HepG2 (cell line): ENCODE measurements around the gene MYH10. TPM values are rescaled to one million over a fixed set of nuclear protein-coding genes. Genes with fewer than 3 reads are reported as not detected.

Source experiments
- ATAC-seq: fragments of 200-7000 bp; cut with Tn5 transposase; 3 replicates; pipeline ENCODE4 v1.9.1; 2020; ENCODE audit warnings: mild to moderate bottlenecking, moderate library complexity
- BruUV-seq: library from RNA; stranded (reverse); fragments of 400-500 nt; replicated peaks from 2 replicates; lab custom pipeline; 2021; lab: Mats Ljungman, UMichigan
- CTCF ChIA-PET: fragments of 300-600 bp; formaldehyde crosslinking; extraction: SDS; loops from one replicate; lab custom pipeline; 2021; ENCODE audit warnings: low total read pairs, inconsistent platforms, low intra/inter-chr PET ratio; lab: Yijun Ruan, JAX
- POLR2A ChIA-PET: fragments of 350-600 bp; sonication (Branson Sonifier 250); formaldehyde crosslinking; loops from one replicate; lab custom pipeline; 2020; ENCODE audit warnings: antibody characterized with exemption, inconsistent platforms; lab: Yijun Ruan, JAX
- DNase-seq: peaks from one replicate; pipeline ENCODE4 v3.0.0-alpha.2; 2015; ENCODE audit warnings: low spot score
- FAIRE-seq: peaks from 3 replicates; lab custom pipeline; 2011; peaks lifted over from hg19 to GRCh38; lab: Jason Lieb, UNC
- H2AFZ ChIP-seq: one replicate; pipeline ENCODE4 v1.6.1; 2011; ENCODE audit warnings: low read length, inconsistent platforms
- H3K27ac ChIP-seq: fragments of 300-600 bp; 3 replicates; pipeline ENCODE4 v1.8.0; 2011; ENCODE audit warnings: mixed run types, mild to moderate bottlenecking, mixed read lengths, low read length, inconsistent platforms; ENCODE audit not compliant: insufficient read depth; ENCODE audit errors: extremely low read length
- H3K27me3 ChIP-seq, 2 experiments: fragments of 200-600 bp in 1 of 2; 2 replicates in 1 of 2; 3 replicates in 1 of 2; pipeline versions ENCODE4 v1.6.0 to v1.8.0; 2011; ENCODE audit warnings: low read length in 2 of 2, mild to moderate bottlenecking in 2 of 2, moderate library complexity in 2 of 2, inconsistent platforms in 1 of 2; ENCODE audit not compliant: insufficient read depth in 2 of 2, control insufficient read depth in 1 of 2
- H3K36me3 ChIP-seq, 2 experiments: fragments of 200-600 bp in 1 of 2; replicated peaks in 1 of 2; 2 replicates in 1 of 2; 3 replicates in 1 of 2; pipeline versions ENCODE4 v1.5.1 to v1.8.0; 2011; ENCODE audit warnings: low read length in 2 of 2, inconsistent platforms in 1 of 2; ENCODE audit not compliant: insufficient read depth in 2 of 2, control insufficient read depth in 1 of 2
- H3K4me1 ChIP-seq: 2 replicates; pipeline ENCODE4 v1.5.1; 2012; ENCODE audit warnings: low read length, inconsistent platforms; ENCODE audit not compliant: insufficient read depth
- H3K4me2 ChIP-seq: 2 replicates; pipeline ENCODE4 v1.6.0; 2011; ENCODE audit warnings: low read depth, low read length, inconsistent platforms
- H3K4me3 ChIP-seq, 3 experiments: fragments of 200-600 bp in 1 of 3; sonication (generic), shearing (Covaris generic) in 1 of 3; replicated peaks in 1 of 3; 2 replicates each; pipeline ENCODE4 v1.5.1; 2011 to 2016; ENCODE audit warnings: low read length in 3 of 3, inconsistent platforms in 2 of 3, low read depth in 2 of 3, mild to moderate bottlenecking in 2 of 3, control low read depth in 1 of 3, mixed read lengths in 1 of 3; ENCODE audit not compliant: insufficient read depth in 1 of 3
- H3K79me2 ChIP-seq: one replicate; pipeline ENCODE4 v1.6.1; 2011; ENCODE audit warnings: low read length, inconsistent platforms; ENCODE audit not compliant: insufficient read depth
- H3K9ac ChIP-seq: 2 replicates; pipeline ENCODE4 v1.6.0; 2011; ENCODE audit warnings: mild to moderate bottlenecking, low read depth, low read length, inconsistent platforms; ENCODE audit not compliant: insufficient read depth
- H3K9me3 ChIP-seq: 2 replicates; pipeline ENCODE4 v1.5.1; 2012; ENCODE audit warnings: mild to moderate bottlenecking, low read length
- H4K20me1 ChIP-seq: 2 replicates; pipeline ENCODE4 v1.6.0; 2011; ENCODE audit warnings: inconsistent platforms, mild to moderate bottlenecking, low read length, moderate library complexity; ENCODE audit not compliant: insufficient read depth
- AGO2 ChIP-seq: fragments of 200-400 bp; formaldehyde crosslinking; optimal IDR thresholded peaks from 2 replicates; pipeline ENCODE3; 2017; ENCODE audit warnings: mild to moderate bottlenecking, low read depth, low read length, moderate library complexity
- BRCA1 ChIP-seq: sonication (generic); formaldehyde crosslinking; IDR thresholded peaks from 2 replicates; pipeline ENCODE4 v1.4.0; 2020; ENCODE audit warnings: missing genetic modification reagents
- E2F2 ChIP-seq: sonication (generic); formaldehyde crosslinking; IDR thresholded peaks from 2 replicates; pipeline ENCODE4 v1.4.0; 2020; ENCODE audit warnings: missing genetic modification reagents, borderline replicate concordance
- GABPB1 ChIP-seq: IDR thresholded peaks from 2 replicates; pipeline ENCODE4 v1.6.1; 2016; ENCODE audit warnings: mild to moderate bottlenecking, missing genetic modification reagents, moderate library complexity, missing compliant biosample characterization
- HES4 ChIP-seq: sonication (generic); formaldehyde crosslinking; IDR thresholded peaks from 2 replicates; pipeline ENCODE4 v1.9.0; 2021; ENCODE audit warnings: mild to moderate bottlenecking, missing genetic modification reagents, borderline replicate concordance
- KDM3A ChIP-seq: IDR thresholded peaks from 2 replicates; pipeline ENCODE4 v1.6.1; 2018; ENCODE audit warnings: low read depth, missing compliant biosample characterization
- POLR2A ChIP-seq, 2 experiments: IDR thresholded peaks; 2 replicates each; pipeline ENCODE4 v1.6.1; 2011; ENCODE audit warnings: low read depth in 2 of 2, low read length in 2 of 2, mild to moderate bottlenecking in 1 of 2, moderate library complexity in 1 of 2; ENCODE audit not compliant: insufficient read depth in 1 of 2
- POLR2AphosphoS2 ChIP-seq: IDR thresholded peaks from 2 replicates; pipeline ENCODE4 v1.6.1; 2011; ENCODE audit warnings: low read depth, low read length, improper control_type of control experiment
- RBM22 ChIP-seq: fragments of 200-400 bp; formaldehyde crosslinking; optimal IDR thresholded peaks from 2 replicates; pipeline ENCODE3; 2017; ENCODE audit warnings: mild to moderate bottlenecking, low read length, moderate library complexity
- ZBTB38 ChIP-seq: sonication (generic); formaldehyde crosslinking; IDR thresholded peaks from 2 replicates; pipeline ENCODE4 v1.5.1; 2020; ENCODE audit warnings: mild to moderate bottlenecking, missing genetic modification reagents
- ZFP1 ChIP-seq: IDR thresholded peaks from 2 replicates; pipeline ENCODE4 v1.6.1; 2016
- WGBS: methylation state at CpG from one replicate; pipeline ENCODE4 v1.1.6; 2017; ENCODE audit warnings: low lambda C conversion rate; 5-methylcytosine and 5-hydroxymethylcytosine counted together
- in situ Hi-C: cut with HindIII; loops from 2 replicates; pipeline ENCODE4 v1.10.0; 2017; ENCODE audit warnings: low pct_unique_long_range_greater_than_20kb; ENCODE audit not compliant: extremely low pct_ligation_motif_present
- intact Hi-C: fragments of 100-400 bp; cut with micrococcal nuclease; formaldehyde crosslinking; loops from one replicate; pipeline ENCODE4 v1.10.0; 2022; ENCODE audit not compliant: unreplicated experiment
- polyA plus RNA-seq, 8 experiments: library from polyadenylated mRNA; depleted of rRNA in 3 of 8; stranded (reverse) in 7 of 8; unstranded in 1 of 8; fragments of >200 nt; fragmentation: Illumina TruSeq in 4 of 8; extraction: Trizol in 4 of 8; gene quantifications; 2 replicates each; pipeline versions ENCODE4 v1.2.1 to v1.2.3, GENCODE V29; 2011 to 2016; ENCODE audit warnings: low read depth in 4 of 8, missing spikeins in 1 of 8, mixed read lengths in 1 of 8; ENCODE audit not compliant: insufficient read depth in 1 of 8
- total RNA-seq, 5 experiments: library from RNA; depleted of rRNA; stranded (reverse); fragments of >200 nt; fragmentation: Illumina TruSeq; extraction: Trizol; gene quantifications; 2 replicates each; pipeline ENCODE4 v1.2.3, GENCODE V29; 2016; ENCODE audit warnings: low read depth in 1 of 5

MYH10 gene
- total and polyA plus RNA-seq, 2 of the 13 experiments (the other 11 are each of a cell fraction or from before 2014, with no cell fraction given), result 43.4 to 68.6 TPM

GRCh38 chr17:8477171-8477570, 153.4 kb downstream of the MYH10 start:
- H3K9ac ChIP-seq, result no peak overlapping the region
- peaks cover 22% of the 10 kb centered on the region for H3K4me1 ChIP-seq
- no peaks in the 10 kb centered on the region for H3K9me3 ChIP-seq
- POLR2A ChIA-PET, result no interaction called here
- no peak overlapping the region for H3K4me3 ChIP-seq
- WGBS, result 98% methylated on average over 8 of the region's 8 CpGs
- H3K27ac ChIP-seq, result no peak overlapping the region
- no peaks in the 10 kb centered on the region for H3K79me2 ChIP-seq
- H3K4me2 ChIP-seq, result no peak overlapping the region
- FAIRE-seq, result no peak
- CTCF ChIA-PET, result no interaction called here
- no peak for ATAC-seq
- H3K27me3 ChIP-seq, result no peaks in the 10 kb centered on the region
- in situ Hi-C loops (no loop called here), intact Hi-C loops (no loop called here)
- H4K20me1 ChIP-seq, result peaks cover 3% of the 10 kb centered on the region; the same call in 1 of the 2 replicates
- DNase-seq, result no peak
- TF ChIP-seq BRCA1 (CRISPR knock-in tag), result no peak
- TF ChIP-seq POLR2AphosphoS2, result peak; percentile 62; the same call in 1 of the 2 replicates
- TF ChIP-seq, all 625 proteins: peak for 1
- Histone ChIP-seq H2AFZ (no peak overlapping the region), H3K36me3 (peaks cover 35 to 97% of the 10 kb centered on the region in 2 experiments)
- no TSS peak for BruUV-seq

GRCh38 chr17:8476741-8477140, 153.8 kb downstream of the MYH10 start:
- H3K9ac ChIP-seq, result no peak overlapping the region
- intact Hi-C loops (no loop called here), in situ Hi-C loops (no loop called here)
- ChIA-PET CTCF (no interaction called here), POLR2A (no interaction called here)
- peaks cover 22% of the 10 kb centered on the region for H3K4me1 ChIP-seq
- H3K9me3 ChIP-seq, result no peaks in the 10 kb centered on the region
- no peak overlapping the region for H3K4me3 ChIP-seq
- FAIRE-seq, result no peak
- H3K36me3 ChIP-seq, result peaks cover 33 to 97% of the 10 kb centered on the region in 2 experiments
- H3K27me3 ChIP-seq, result no peaks in the 10 kb centered on the region
- no peak overlapping the region for H3K4me2 ChIP-seq
- no TSS peak for BruUV-seq
- no peak for DNase-seq
- H3K27ac ChIP-seq, result no peak overlapping the region
- H3K79me2 ChIP-seq, result no peaks in the 10 kb centered on the region
- no peak overlapping the region for H2AFZ ChIP-seq
- TF ChIP-seq AGO2 (peak; percentile 80), GABPB1 (CRISPR knock-in tag) (no peak), ZFP1 (CRISPR knock-in tag) (no peak), POLR2A (IDR thresholded peaks at IDR 0.05; ENCODE audit: insufficient read depth in 1 of 2, low read depth in 2 of 2, low read length in 2 of 2) (peak in 1 of 2 experiments; percentile 12; a peak in 1 of 4 replicates), KDM3A (CRISPR knock-in tag) (no peak), ZBTB38 (CRISPR knock-in tag) (no peak), HES4 (CRISPR knock-in tag) (no peak), E2F2 (no peak), RBM22 (peak; percentile 76)
- H4K20me1 ChIP-seq, result peaks cover 3% of the 10 kb centered on the region; the same call in 1 of the 2 replicates
- ATAC-seq, result no peak
- 93% methylated on average over 18 of the region's 22 CpGs for WGBS
